BLaER1 treated with 17β-estradiol and CSF1 and Interleukin-3, amounts not matched to agents 10 nM and 100 nM (cell line): ENCODE results near the gene RPLP2.

Experiments
- H3K27ac ChIP-seq, 11 experiments: shearing (Covaris generic); formaldehyde crosslinking; 2 replicates each; pipeline ENCODE4 v1.8.1; 2022
- H3K27me3 ChIP-seq, 11 experiments: shearing (Covaris generic); formaldehyde crosslinking; 2 replicates each; pipeline ENCODE4 v1.8.1; 2022
- H3K36me3 ChIP-seq, 11 experiments: shearing (Covaris generic); formaldehyde crosslinking; 2 replicates each; pipeline ENCODE4 v1.8.1; 2022
- H3K4me1 ChIP-seq, 10 experiments: shearing (Covaris generic); formaldehyde crosslinking; 2 replicates each; pipeline ENCODE4 v1.8.1; 2022
- H3K4me2 ChIP-seq, 11 experiments: shearing (Covaris generic); formaldehyde crosslinking; 2 replicates each; pipeline ENCODE4 v1.8.1; 2022
- H3K4me3 ChIP-seq, 10 experiments: shearing (Covaris generic); formaldehyde crosslinking; 2 replicates each; pipeline ENCODE4 v1.8.1; 2022
- H3K9ac ChIP-seq, 11 experiments: shearing (Covaris generic); formaldehyde crosslinking; 2 replicates each; pipeline ENCODE4 v1.8.1; 2022
- H3K9me3 ChIP-seq, 11 experiments: shearing (Covaris generic); formaldehyde crosslinking; replicated peaks in 1 of 11; 2 replicates each; pipeline ENCODE4 v1.8.1; 2022
- H4K20me1 ChIP-seq, 11 experiments: shearing (Covaris generic); formaldehyde crosslinking; 2 replicates each; pipeline ENCODE4 v1.8.1; 2022
- Cebpa-rat ChIP-seq, 11 experiments: shearing (Covaris generic); IDR thresholded peaks; 2 replicates each; pipeline ENCODE4 v1.8.1; 2022

The RPLP2 gene

GRCh38 chr11:850775-851763 is 41.3 kb downstream of the RPLP2 start:
- TF ChIP-seq Cebpa-rat (IDR thresholded peaks at IDR 0.05): no peak
- Histone ChIP-seq H3K4me3 (no peak overlapping the region; a peak in 1 of 20 replicates), H3K27ac (no peak overlapping the region), H3K4me1 (peaks cover 25 to 86% (median 66%) of the 10 kb centered on the region in 10 experiments), H3K4me2 (peak overlapping the region in 9 of 11 experiments; percentile 24 to 99 (median 97); a peak in 13 of 22 replicates), H3K9me3 (no peaks in the 10 kb centered on the region), H3K9ac (no peak overlapping the region), H3K27me3 (peaks cover 0 to 18% (median 0%) of the 10 kb centered on the region in 11 experiments; a peak in 10 of 22 replicates), H3K36me3 (peaks cover 0 to 43% (median 0%) of the 10 kb centered on the region in 11 experiments; a peak in 4 of 22 replicates), H4K20me1 (peaks cover 58 to 99% (median 75%) of the 10 kb centered on the region in 11 experiments)

- Histone ChIP-seq H3K4me1 (peaks cover 16 to 89% (median 69%) of the 10 kb centered on the region in 10 experiments), H4K20me1 (peaks cover 51 to 100% (median 79%) of the 10 kb centered on the region in 11 experiments), H3K27me3 (peaks cover 0 to 18% (median 0%) of the 10 kb centered on the region in 11 experiments; a peak in 10 of 22 replicates), H3K9me3 (no peaks in the 10 kb centered on the region), H3K9ac (peak overlapping the region in 2 of 11 experiments; percentile 8 to 26; a peak in 4 of 22 replicates), H3K4me2 (peak overlapping the region in 6 of 11 experiments; percentile 32 to 54 (median 50); a peak in 7 of 22 replicates), H3K36me3 (peaks cover 0 to 49% (median 0%) of the 10 kb centered on the region in 11 experiments; a peak in 4 of 22 replicates), H3K4me3 (no peak overlapping the region), H3K27ac (no peak overlapping the region)
- no peak for TF ChIP-seq Cebpa-rat (IDR thresholded peaks at IDR 0.05)
Observed at GRCh38 chr11:852762-853161, 43.0 kb downstream of the RPLP2 start.

GRCh38 chr11:853682-854448 is 44.1 kb downstream of the RPLP2 start:
- H3K4me3 ChIP-seq: no peak overlapping the region
- no peak overlapping the region for H3K27ac ChIP-seq
- no peak for TF ChIP-seq Cebpa-rat (IDR thresholded peaks at IDR 0.05)
- H3K9ac ChIP-seq: peak overlapping the region in 3 of 11 experiments; percentile 28 to 50 (median 32); a peak in 4 of 22 replicates
- H3K9me3 ChIP-seq: no peaks in the 10 kb centered on the region
- H3K27me3 ChIP-seq: peaks cover 0 to 13% (median 0%) of the 10 kb centered on the region in 11 experiments; a peak in 8 of 22 replicates
- H3K4me1 ChIP-seq: peaks cover 8 to 83% (median 59%) of the 10 kb centered on the region in 10 experiments
- H4K20me1 ChIP-seq: peaks cover 42 to 100% (median 75%) of the 10 kb centered on the region in 11 experiments
- peaks cover 0 to 55% (median 0%) of the 10 kb centered on the region in 11 experiments; a peak in 4 of 22 replicates for H3K36me3 ChIP-seq
- peak overlapping the region in 7 of 11 experiments; percentile 4 to 54 (median 47); a peak in 12 of 22 replicates for H3K4me2 ChIP-seq

- H3K9ac ChIP-seq: peak overlapping the region in 3 of 11 experiments; percentile 28 to 32 (median 29); a peak in 4 of 22 replicates
- no peak for TF ChIP-seq Cebpa-rat (IDR thresholded peaks at IDR 0.05)
- H3K27ac ChIP-seq: no peak overlapping the region
- peaks cover 0 to 56% (median 0%) of the 10 kb centered on the region in 11 experiments; a peak in 4 of 22 replicates for H3K36me3 ChIP-seq
- peaks cover 36 to 100% (median 77%) of the 10 kb centered on the region in 11 experiments for H4K20me1 ChIP-seq
- peaks cover 0 to 6% (median 0%) of the 10 kb centered on the region in 11 experiments; a peak in 7 of 22 replicates for H3K27me3 ChIP-seq
- no peak overlapping the region for H3K4me3 ChIP-seq
- H3K4me2 ChIP-seq: peak overlapping the region in 4 of 11 experiments; percentile 16 to 54 (median 54); a peak in 4 of 22 replicates
- H3K4me1 ChIP-seq: peaks cover 12 to 87% (median 62%) of the 10 kb centered on the region in 10 experiments; a peak in 19 of 20 replicates
- H3K9me3 ChIP-seq: no peaks in the 10 kb centered on the region
Observed at GRCh38 chr11:854601-855329, 45.0 kb downstream of the RPLP2 start.

GRCh38 chr11:855330-855674 is 45.5 kb downstream of the RPLP2 start:
- Histone ChIP-seq H3K9me3 (no peaks in the 10 kb centered on the region), H4K20me1 (peaks cover 34 to 100% (median 77%) of the 10 kb centered on the region in 11 experiments), H3K36me3 (peaks cover 0 to 56% (median 0%) of the 10 kb centered on the region in 11 experiments; a peak in 4 of 22 replicates), H3K9ac (0 out of 22 replicates have a peak overlapping the region, but pooled peaks of 1 of the 11 experiments have one; percentile 29), H3K4me2 (no peak overlapping the region), H3K27me3 (peaks cover 0 to under 1% (median 0%) of the 10 kb centered on the region in 11 experiments; a peak in 2 of 22 replicates), H3K4me3 (no peak overlapping the region), H3K4me1 (peaks cover 13 to 88% (median 64%) of the 10 kb centered on the region in 10 experiments; a peak in 19 of 20 replicates), H3K27ac (no peak overlapping the region)
- TF ChIP-seq Cebpa-rat (IDR thresholded peaks at IDR 0.05): no peak

- Histone ChIP-seq H3K4me2 (peak overlapping the region in 1 of 11 experiments; percentile 57; a peak in 3 of 22 replicates), H4K20me1 (peaks cover 30 to 100% (median 77%) of the 10 kb centered on the region in 11 experiments), H3K9ac (no peak overlapping the region), H3K4me1 (peaks cover 13 to 88% (median 62%) of the 10 kb centered on the region in 10 experiments; a peak in 19 of 20 replicates), H3K27me3 (no peaks in the 10 kb centered on the region), H3K36me3 (peaks cover 0 to 56% (median 0%) of the 10 kb centered on the region in 11 experiments; a peak in 4 of 22 replicates), H3K27ac (no peak overlapping the region), H3K4me3 (no peak overlapping the region), H3K9me3 (no peaks in the 10 kb centered on the region)
- TF ChIP-seq Cebpa-rat (IDR thresholded peaks at IDR 0.05): no peak
Observed at GRCh38 chr11:855796-856195, 46.0 kb downstream of the RPLP2 start.

GRCh38 chr11:856397-856796 is 46.6 kb downstream of the RPLP2 start:
- no peak overlapping the region for H3K27ac ChIP-seq
- H3K9ac ChIP-seq: peak overlapping the region in 1 of 11 experiments; percentile 37; a peak in 1 of 22 replicates
- no peak for TF ChIP-seq Cebpa-rat (IDR thresholded peaks at IDR 0.05)
- H3K4me3 ChIP-seq: no peak overlapping the region
- H3K4me1 ChIP-seq: peaks cover 13 to 86% (median 60%) of the 10 kb centered on the region in 10 experiments; a peak in 19 of 20 replicates
- H4K20me1 ChIP-seq: peaks cover 24 to 100% (median 77%) of the 10 kb centered on the region in 11 experiments; a peak in 21 of 22 replicates
- no peaks in the 10 kb centered on the region for H3K9me3 ChIP-seq
- peak overlapping the region in 8 of 11 experiments; percentile 2 to 57 (median 46); a peak in 9 of 22 replicates for H3K4me2 ChIP-seq
- peaks cover 0 to 54% (median 0%) of the 10 kb centered on the region in 11 experiments; a peak in 4 of 22 replicates for H3K36me3 ChIP-seq
- no peaks in the 10 kb centered on the region for H3K27me3 ChIP-seq
